GM23248 (cell line): ENCODE results near the gene PHC2. TPM values are rescaled to one million over a fixed set of nuclear protein-coding genes. Genes with fewer than 3 reads are reported as not detected.

ENCODE experiments used
- DNase-seq: peaks from one replicate; pipeline ENCODE4 v3.0.0-alpha.2; 2015
- H2AFZ ChIP-seq: fragments of 200-600 bp; sonication (generic); 2 replicates; pipeline ENCODE4 v1.6.1; 2016; ENCODE audit warnings: antibody characterized with exemption
- H3F3A ChIP-seq: fragments of 200-600 bp; sonication (generic); 2 replicates; pipeline ENCODE4 v1.6.1; 2016; ENCODE audit warnings: mild to moderate bottlenecking, antibody characterized with exemption, mixed run types; ENCODE audit not compliant: insufficient read depth
- H3K27ac ChIP-seq: fragments of 200-600 bp; sonication (generic); 2 replicates; pipeline ENCODE4 v1.5.1; 2016; ENCODE audit warnings: mild to moderate bottlenecking
- H3K27me3 ChIP-seq: fragments of 200-600 bp; sonication (generic); replicated peaks from 2 replicates; pipeline ENCODE4 v1.6.1; 2016; ENCODE audit warnings: mild to moderate bottlenecking; ENCODE audit not compliant: insufficient read depth
- H3K36me3 ChIP-seq: fragments of 200-600 bp; sonication (generic); 2 replicates; pipeline ENCODE4 v1.6.1; 2016; ENCODE audit warnings: low read depth, mild to moderate bottlenecking
- H3K4me1 ChIP-seq: fragments of 200-600 bp; sonication (generic); 2 replicates; pipeline ENCODE4 v1.6.1; 2016; ENCODE audit warnings: mild to moderate bottlenecking; ENCODE audit not compliant: insufficient read depth
- H3K4me2 ChIP-seq: fragments of 200-600 bp; sonication (generic); one replicate; pipeline ENCODE4 v1.6.1; 2016; ENCODE audit warnings: mild to moderate bottlenecking; ENCODE audit not compliant: unreplicated experiment
- H3K4me3 ChIP-seq: fragments of 200-600 bp; sonication (generic); 2 replicates; pipeline ENCODE4 v1.5.1; 2016; ENCODE audit warnings: mild to moderate bottlenecking
- H3K79me2 ChIP-seq: fragments of 200-600 bp; sonication (generic); 2 replicates; pipeline ENCODE4 v1.6.1; 2016; ENCODE audit warnings: mild to moderate bottlenecking; ENCODE audit not compliant: insufficient read depth
- H3K9ac ChIP-seq: fragments of 200-600 bp; sonication (generic); 2 replicates; pipeline ENCODE4 v1.6.1; 2016; ENCODE audit warnings: mild to moderate bottlenecking
- H3K9me2 ChIP-seq: fragments of 200-600 bp; sonication (generic); 2 replicates; pipeline ENCODE4 v1.6.1; 2016; ENCODE audit warnings: mixed run types, mild to moderate bottlenecking, moderate library complexity; ENCODE audit not compliant: insufficient read depth
- H3K9me3 ChIP-seq: fragments of 200-600 bp; sonication (generic); one replicate; pipeline ENCODE4 v1.6.1; 2017; ENCODE audit warnings: low read depth
- H4K20me1 ChIP-seq: fragments of 200-600 bp; sonication (generic); 2 replicates; pipeline ENCODE4 v1.6.0; 2016; ENCODE audit not compliant: insufficient read depth
- EZH2 ChIP-seq: fragments of 200-600 bp; sonication (generic); IDR thresholded peaks from 2 replicates; pipeline ENCODE4 v1.6.1; 2018; ENCODE audit warnings: antibody characterized with exemption, mild to moderate bottlenecking; ENCODE audit not compliant: insufficient read depth, poor library complexity, severe bottlenecking
- EZH2phosphoT487 ChIP-seq: fragments of 200-600 bp; sonication (generic); IDR thresholded peaks from 2 replicates; pipeline ENCODE4 v1.6.1; 2018; ENCODE audit warnings: antibody characterized with exemption, moderate library complexity, mild to moderate bottlenecking, low read depth; ENCODE audit not compliant: insufficient read depth
- WGBS, 2 experiments: methylation state at CpG; one replicate each; pipeline ENCODE4 v1.1.6; 2015 to 2017; ENCODE audit warnings: low lambda C conversion rate in 2 of 2, low coverage in 1 of 2; ENCODE audit errors: missing lambda C conversion rate in 2 of 2; 5-methylcytosine and 5-hydroxymethylcytosine counted together
- in situ Hi-C: fragments of 300-500 bp; cut with MboI; formaldehyde crosslinking; loops from 2 replicates; pipeline ENCODE4 v1.15.0; 2020
- polyA plus RNA-seq: library from polyadenylated mRNA; unstranded; fragments of >200 nt; fragmentation: Nextera tagmentation; extraction: Ambion mirVana; gene quantifications from 2 replicates; pipeline ENCODE4 v1.2.1, GENCODE V29; 2016
- total RNA-seq: library from RNA; depleted of rRNA; stranded (reverse); fragments of >200 nt; shearing (Covaris generic); gene quantifications from 2 replicates; pipeline ENCODE4 v1.2.3, GENCODE V29; 2014

PHC2 gene
- total and polyA plus RNA-seq, 2 experiments from 2014 or later: 15.1 to 74.7 TPM

GRCh38 chr1:33289858-33290154 lies 141.1 kb downstream of the PHC2 start:
- no peak overlapping the region for H3K27ac ChIP-seq
- H3K4me3 ChIP-seq: no peak overlapping the region
- H3K79me2 ChIP-seq: no peaks in the 10 kb centered on the region
- 98 to 100% methylated on average over 3 of the region's 3 CpGs for WGBS, 2 experiments
- no peaks in the 10 kb centered on the region for H3K9me2 ChIP-seq
- H3K9me3 ChIP-seq: no peaks in the 10 kb centered on the region
- H2AFZ ChIP-seq: no peak overlapping the region
- H3K9ac ChIP-seq: no peak overlapping the region
- H3K4me1 ChIP-seq: no peaks in the 10 kb centered on the region
- no peak for DNase-seq
- H3F3A ChIP-seq: no peaks in the 10 kb centered on the region
- no peaks in the 10 kb centered on the region for H4K20me1 ChIP-seq
- H3K27me3 ChIP-seq: no peaks in the 10 kb centered on the region
- no peaks in the 10 kb centered on the region for H3K36me3 ChIP-seq
- no peak overlapping the region for H3K4me2 ChIP-seq
- TF ChIP-seq EZH2phosphoT487 (no peak), EZH2 (no peak)
- in situ Hi-C loops: loop anchor here (25.0 kb wide), 1 partner anchor 172 kb away; the partner anchor contains the start of gene ZSCAN20

DNA sequence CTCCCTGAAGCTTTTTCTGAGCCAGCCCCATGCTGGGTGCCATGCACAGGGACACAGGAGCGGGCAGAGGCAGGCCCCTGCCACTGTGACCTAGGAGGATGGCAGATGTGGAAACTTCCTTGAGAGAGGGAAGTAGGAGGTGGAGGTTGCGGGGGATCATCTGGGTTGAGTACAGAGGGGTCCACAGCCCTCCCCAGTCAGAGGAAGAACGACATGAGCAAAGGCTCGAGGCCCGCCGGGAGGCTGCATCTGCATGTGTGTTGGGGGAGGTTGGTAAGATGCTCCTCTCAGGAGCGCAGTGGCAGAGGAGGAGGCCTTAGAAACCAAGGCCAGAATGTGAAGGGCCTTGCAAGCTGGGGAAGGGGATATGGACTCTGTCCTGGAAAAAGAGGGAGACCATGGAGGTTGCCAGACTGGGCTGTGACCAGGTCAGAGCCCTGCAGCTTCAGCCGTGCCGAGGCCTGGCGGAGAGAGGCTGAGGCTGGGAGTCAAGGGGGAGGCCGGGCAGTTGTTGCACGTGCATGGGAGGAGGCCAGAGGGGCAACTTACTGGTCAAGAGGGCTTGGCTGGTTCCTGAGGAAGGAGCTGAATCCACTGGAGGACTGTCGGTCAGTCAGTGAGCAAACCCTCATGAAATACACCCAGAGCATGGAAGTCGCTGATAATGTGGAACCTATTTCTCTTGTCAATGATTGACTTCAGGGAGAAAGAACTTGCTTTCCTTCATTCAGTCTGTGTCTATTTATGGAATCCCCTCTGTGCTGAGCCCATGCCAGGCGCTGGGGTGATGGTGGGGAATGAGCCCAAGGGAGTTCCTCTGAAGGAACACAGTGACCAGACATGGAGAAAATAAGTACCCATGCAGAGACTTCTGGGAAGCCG lies 141.7 kb downstream of the PHC2 start:
- no peak for DNase-seq
- Histone ChIP-seq H3K9me3 (no peaks in the 10 kb centered on the region), H3K27me3 (no peaks in the 10 kb centered on the region), H3K36me3 (no peaks in the 10 kb centered on the region), H3K9ac (no peak overlapping the region), H3K79me2 (no peaks in the 10 kb centered on the region), H3K4me2 (no peak overlapping the region), H3K27ac (no peak overlapping the region), H3K4me1 (no peaks in the 10 kb centered on the region), H2AFZ (no peak overlapping the region), H3K9me2 (no peaks in the 10 kb centered on the region), H4K20me1 (no peaks in the 10 kb centered on the region), H3F3A (no peaks in the 10 kb centered on the region), H3K4me3 (no peak overlapping the region)
- in situ Hi-C loops: loop anchor here (25.0 kb wide), 1 partner anchor 173 kb away; the partner anchor contains the start of gene ZSCAN20
- WGBS, 2 experiments: 88 to 91% methylated on average over 16 of the region's 16 CpGs
- TF ChIP-seq EZH2phosphoT487: no peak
- no peak for TF ChIP-seq EZH2

- Histone ChIP-seq H3F3A (no peaks in the 10 kb centered on the region), H3K4me3 (no peak overlapping the region), H3K27me3 (no peaks in the 10 kb centered on the region), H3K36me3 (no peaks in the 10 kb centered on the region), H3K9ac (no peak overlapping the region), H3K9me2 (no peaks in the 10 kb centered on the region), H3K4me1 (no peaks in the 10 kb centered on the region), H2AFZ (no peak overlapping the region), H3K9me3 (no peaks in the 10 kb centered on the region), H3K27ac (no peak overlapping the region), H4K20me1 (no peaks in the 10 kb centered on the region), H3K4me2 (no peak overlapping the region), H3K79me2 (no peaks in the 10 kb centered on the region)
- 52 to 57% methylated on average over 2 of the region's 2 CpGs for WGBS, 2 experiments
- TF ChIP-seq EZH2phosphoT487: no peak
- TF ChIP-seq EZH2: no peak
- DNase-seq: no peak
- in situ Hi-C loops: loop anchor here (25.0 kb wide), 1 partner anchor 175 kb away; the partner anchor contains the start of gene ZSCAN20
Observed at GRCh38 chr1:33287317-33287716, 143.6 kb downstream of the PHC2 start.

DNA sequence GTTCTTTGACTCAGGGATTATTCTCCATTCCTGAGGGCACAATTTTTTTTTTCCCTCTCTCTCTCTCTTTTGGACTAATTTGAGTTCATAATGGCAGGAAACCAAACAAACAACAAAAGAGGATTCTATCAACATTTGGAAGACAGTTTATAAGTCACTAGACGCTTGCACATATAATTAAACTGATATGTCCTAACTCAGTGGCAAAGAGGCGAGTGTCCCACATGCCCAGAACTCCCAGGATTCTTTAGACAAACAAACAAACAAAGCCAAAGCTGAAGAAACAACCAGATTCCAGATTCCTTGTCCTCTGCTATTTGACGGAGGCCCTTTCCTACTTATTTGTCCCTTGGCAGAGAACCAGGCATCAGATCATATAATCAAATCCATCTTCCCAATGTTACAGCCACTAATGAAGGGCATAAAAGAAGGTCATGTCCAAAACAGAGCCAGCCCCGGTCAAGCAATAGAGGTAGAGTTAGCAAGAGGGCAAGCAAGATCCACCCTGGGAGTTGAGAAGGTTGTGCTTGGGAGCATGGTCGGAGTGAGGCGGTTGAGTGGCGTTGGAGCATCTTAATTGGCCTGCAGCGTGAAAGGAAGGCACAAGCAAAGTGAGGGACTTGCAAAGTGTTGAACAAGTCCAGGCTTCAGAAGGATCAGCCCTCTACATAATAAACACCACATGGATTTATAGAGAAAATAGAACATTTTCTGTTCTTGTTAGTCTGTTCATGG lies 144.3 kb downstream of the PHC2 start:
- H3K4me1 ChIP-seq: no peaks in the 10 kb centered on the region
- no peaks in the 10 kb centered on the region for H3F3A ChIP-seq
- no peaks in the 10 kb centered on the region for H3K9me2 ChIP-seq
- H3K27ac ChIP-seq: no peak overlapping the region
- H3K9me3 ChIP-seq: no peaks in the 10 kb centered on the region
- H3K36me3 ChIP-seq: peaks cover 5% of the 10 kb centered on the region; the same call in 1 of the 2 replicates
- H3K4me3 ChIP-seq: no peak overlapping the region
- no peak for DNase-seq
- in situ Hi-C loops: loop anchor here (25.0 kb wide), 1 partner anchor 176 kb away; the partner anchor contains the start of gene ZSCAN20
- H3K79me2 ChIP-seq: no peaks in the 10 kb centered on the region
- H3K27me3 ChIP-seq: no peaks in the 10 kb centered on the region
- no peak overlapping the region for H2AFZ ChIP-seq
- no peak overlapping the region for H3K9ac ChIP-seq
- 53 to 56% methylated on average over 8 of the region's 8 CpGs for WGBS, 2 experiments
- no peak overlapping the region for H3K4me2 ChIP-seq
- no peaks in the 10 kb centered on the region for H4K20me1 ChIP-seq
- TF ChIP-seq EZH2 (no peak), EZH2phosphoT487 (no peak)
